ENCODE data around the gene FYN.

GRCh38 chr6:111792914-111793700, 80.1 kb downstream of the FYN start:
- TF ChIP-seq CTCF (optimal IDR thresholded peaks at IDR 0.05 in 1 of 3, IDR thresholded peaks at IDR 0.05 in 1 of 3, conservative IDR thresholded peaks at IDR 0.05 in 1 of 3; ENCODE audit: extremely low read depth in 1 of 3, insufficient read depth in 2 of 3, low read length in 3 of 3) (no peak), EZH2 (IDR thresholded peaks at IDR 0.05; ENCODE audit: low read length) (no peak)
